Ectodermal cell (in vitro differentiated cells): ENCODE data around the gene DLL1. TPM values are rescaled to one million over a fixed set of nuclear protein-coding genes. Genes with fewer than 3 reads are reported as not detected.
"Not testable (repeated sequence)": the region's sequence is repeated elsewhere in the genome, so short reads cannot be mapped to it uniquely, and the experiment has no call there.

Experiments used
- H3K27ac ChIP-seq: 2 replicates; pipeline ENCODE4 v1.7.0; 2013; ENCODE audit warnings: mild to moderate bottlenecking, low read depth, low read length; ENCODE audit not compliant: insufficient read depth, poor library complexity, severe bottlenecking
- H3K27me3 ChIP-seq: 2 replicates; pipeline ENCODE4 v1.7.0; 2013; ENCODE audit warnings: mild to moderate bottlenecking, low read length; ENCODE audit not compliant: insufficient read depth, control insufficient read depth, poor library complexity, severe bottlenecking
- H3K36me3 ChIP-seq: one replicate; pipeline ENCODE4 v1.7.0; 2013; ENCODE audit warnings: low read length; ENCODE audit not compliant: control insufficient read depth, insufficient read depth
- H3K4me1 ChIP-seq: one replicate; pipeline ENCODE4 v1.7.0; 2013; ENCODE audit warnings: low read length; ENCODE audit not compliant: control insufficient read depth, insufficient read depth
- H3K4me3 ChIP-seq: 2 replicates; pipeline ENCODE4 v1.7.0; 2013; ENCODE audit warnings: low read depth, low read length, control low read depth; ENCODE audit not compliant: insufficient read depth
- H3K9me3 ChIP-seq: 2 replicates; pipeline ENCODE4 v1.7.0; 2013; ENCODE audit warnings: mild to moderate bottlenecking, low read length, moderate library complexity; ENCODE audit not compliant: control insufficient read depth
- WGBS, 2 experiments: methylation state at CpG; one replicate each; pipeline ENCODE4 v1.1.7; 2013; ENCODE audit warnings: missing lambda C conversion rate in 2 of 2; 5-methylcytosine and 5-hydroxymethylcytosine counted together
- polyA plus RNA-seq, 4 experiments: library from polyadenylated mRNA; stranded (reverse); fragments of 50-300 nt; gene quantifications; one replicate each; pipeline ENCODE4 v1.2.3, GENCODE V29; 2013

Gene DLL1, protein sequence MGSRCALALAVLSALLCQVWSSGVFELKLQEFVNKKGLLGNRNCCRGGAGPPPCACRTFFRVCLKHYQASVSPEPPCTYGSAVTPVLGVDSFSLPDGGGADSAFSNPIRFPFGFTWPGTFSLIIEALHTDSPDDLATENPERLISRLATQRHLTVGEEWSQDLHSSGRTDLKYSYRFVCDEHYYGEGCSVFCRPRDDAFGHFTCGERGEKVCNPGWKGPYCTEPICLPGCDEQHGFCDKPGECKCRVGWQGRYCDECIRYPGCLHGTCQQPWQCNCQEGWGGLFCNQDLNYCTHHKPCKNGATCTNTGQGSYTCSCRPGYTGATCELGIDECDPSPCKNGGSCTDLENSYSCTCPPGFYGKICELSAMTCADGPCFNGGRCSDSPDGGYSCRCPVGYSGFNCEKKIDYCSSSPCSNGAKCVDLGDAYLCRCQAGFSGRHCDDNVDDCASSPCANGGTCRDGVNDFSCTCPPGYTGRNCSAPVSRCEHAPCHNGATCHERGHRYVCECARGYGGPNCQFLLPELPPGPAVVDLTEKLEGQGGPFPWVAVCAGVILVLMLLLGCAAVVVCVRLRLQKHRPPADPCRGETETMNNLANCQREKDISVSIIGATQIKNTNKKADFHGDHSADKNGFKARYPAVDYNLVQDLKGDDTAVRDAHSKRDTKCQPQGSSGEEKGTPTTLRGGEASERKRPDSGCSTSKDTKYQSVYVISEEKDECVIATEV
- polyA plus RNA-seq (2013, experiment 1 of 4), result 44.1 TPM
- 61.6 TPM for polyA plus RNA-seq (2013, experiment 2 of 4)
- 59.0 TPM for polyA plus RNA-seq (2013, experiment 3 of 4)
- 67.6 TPM for polyA plus RNA-seq (2013, experiment 4 of 4)

DNA sequence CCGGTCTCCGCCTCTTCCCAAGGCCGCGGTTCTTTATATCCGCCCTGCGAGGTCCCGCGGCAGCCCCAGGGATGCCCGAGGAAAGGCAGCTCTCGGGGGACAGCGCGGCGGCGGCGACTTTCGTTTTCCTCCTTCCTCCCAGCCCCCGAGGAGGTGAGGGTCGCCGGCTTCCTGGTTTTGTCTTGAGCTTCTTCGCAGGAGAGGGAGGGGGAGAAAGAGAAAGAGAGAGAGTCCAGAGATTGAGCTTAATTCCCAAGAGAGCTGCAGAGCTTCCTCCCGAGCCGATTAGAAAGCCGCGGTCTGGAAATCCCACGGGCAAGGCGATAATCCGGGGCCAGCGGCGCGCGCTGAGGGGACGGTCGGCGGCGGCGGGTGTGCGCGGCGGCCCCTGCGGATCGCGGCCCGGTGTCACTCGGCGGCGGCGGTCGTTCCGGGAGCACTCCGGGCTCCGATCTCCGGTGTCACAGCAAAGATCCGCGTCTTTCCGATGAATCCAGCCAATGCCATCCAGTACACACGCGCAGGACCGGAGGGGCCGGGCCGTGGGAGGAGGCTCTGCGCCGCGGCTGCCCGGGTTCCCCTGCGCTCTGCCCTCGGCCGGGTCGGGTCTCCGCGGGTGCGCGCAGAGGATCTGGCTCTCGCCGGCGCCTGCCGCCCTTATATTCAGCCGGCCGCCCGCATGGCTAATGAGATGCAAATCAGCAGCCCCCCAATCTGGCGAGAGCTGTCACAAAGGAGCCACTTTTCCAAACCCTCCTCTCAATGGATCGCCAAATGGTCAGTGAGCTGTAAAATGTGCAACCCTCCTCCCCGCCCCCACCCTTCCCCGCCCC lies at the start of gene DLL1:
Gene DLL1, minus strand, starts transcription at position 783 of the 833 bp plus-strand sequence. CDS start 939 bp downstream, outside the sequence.
- Histone ChIP-seq H3K4me3 (peak within 1 kb of the TSS; percentile 65), H3K4me1 (peaks cover 60% of the 10 kb centered on the region), H3K27ac (peak within 1 kb of the TSS; percentile 82), H3K36me3 (peaks cover 22% of the 10 kb centered on the region), H3K27me3 (peaks cover 97% of the 10 kb centered on the region), H3K9me3 (no peaks in the 10 kb centered on the region)
- WGBS, 2 experiments, result 0% methylated on average over 80 to 81 of the region's 83 CpGs

DNA sequence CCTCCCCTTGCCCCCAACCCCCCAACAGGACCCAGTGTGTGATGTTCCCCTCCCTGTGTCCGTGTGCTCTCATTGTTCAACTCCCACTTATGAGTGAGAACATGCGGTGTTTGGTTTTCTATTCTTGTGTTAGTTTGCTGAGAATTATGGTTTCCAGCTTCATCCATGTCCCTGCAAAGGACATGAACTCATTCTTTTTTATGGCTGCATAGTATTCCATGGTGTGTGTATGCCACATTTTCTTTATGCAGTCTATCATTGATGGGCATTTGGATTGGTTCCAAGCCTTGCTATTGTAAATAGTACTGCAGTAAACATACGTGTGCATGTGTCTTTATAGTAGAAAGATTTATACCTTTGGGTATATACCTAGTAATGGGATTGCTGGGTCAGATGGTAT lies 44.3 kb upstream of the DLL1 start:
- not testable (repeated sequence) for H3K27me3 ChIP-seq, H3K27ac ChIP-seq, H3K9me3 ChIP-seq, H3K4me3 ChIP-seq, H3K4me1 ChIP-seq
- WGBS, 2 experiments, result 94 to 100% methylated on average over 1 to 3 of the region's 3 CpGs
- H3K36me3 ChIP-seq, result peaks cover 14% of the 10 kb centered on the region

DNA sequence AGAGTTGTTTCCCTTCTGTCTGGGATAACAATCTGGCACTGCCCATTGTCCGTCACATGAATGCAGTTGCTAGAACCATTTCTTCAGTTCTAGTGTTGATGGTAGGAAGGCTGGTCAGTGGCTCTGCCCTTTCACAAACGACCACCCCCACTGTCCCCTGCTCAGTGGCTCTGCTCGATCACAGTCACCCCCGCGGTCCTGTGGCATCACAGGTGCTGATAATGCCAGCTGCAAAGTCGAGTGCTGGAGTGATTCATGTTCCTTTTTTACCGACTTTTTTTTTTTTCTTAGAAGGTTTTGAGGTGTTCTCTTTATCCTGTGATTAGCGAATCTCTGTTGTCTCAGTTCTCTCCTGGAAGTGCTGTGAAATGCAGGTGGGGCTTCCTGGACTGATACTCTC lies 38.4 kb upstream of the DLL1 start:
- Histone ChIP-seq H3K27ac (no peak overlapping the region), H3K36me3 (peaks cover 19% of the 10 kb centered on the region), H3K27me3 (no peaks in the 10 kb centered on the region), H3K4me1 (no peaks in the 10 kb centered on the region), H3K9me3 (no peaks in the 10 kb centered on the region), H3K4me3 (no peak overlapping the region)
- 93 to 95% methylated on average over 8 of the region's 8 CpGs for WGBS, 2 experiments

DNA sequence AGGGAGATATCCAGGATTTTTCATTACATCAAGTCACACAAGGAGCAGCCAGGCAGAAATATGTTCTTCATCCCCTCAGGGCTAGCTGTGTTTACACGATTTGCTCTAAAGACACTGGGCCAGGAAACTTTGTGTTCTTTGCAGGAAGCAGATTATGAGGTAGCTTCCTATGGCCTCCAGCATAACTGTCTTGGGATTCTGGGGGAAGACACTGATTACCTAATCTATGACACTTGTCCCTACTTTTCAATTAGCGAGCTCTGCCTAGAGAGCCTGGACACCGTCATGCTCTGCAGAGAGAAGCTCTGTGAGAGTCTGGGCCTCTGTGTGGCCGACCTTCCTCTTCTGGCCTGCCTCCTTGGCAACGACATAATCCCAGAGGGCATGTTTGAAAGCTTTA lies 26.8 kb upstream of the DLL1 start:
- Histone ChIP-seq H3K27ac (no peak overlapping the region), H3K27me3 (no peaks in the 10 kb centered on the region), H3K9me3 (no peaks in the 10 kb centered on the region), H3K4me1 (peaks cover 7% of the 10 kb centered on the region), H3K4me3 (no peak overlapping the region), H3K36me3 (peaks cover 5% of the 10 kb centered on the region)
- WGBS, 2 experiments, result 92 to 98% methylated on average over 5 of the region's 5 CpGs

DNA sequence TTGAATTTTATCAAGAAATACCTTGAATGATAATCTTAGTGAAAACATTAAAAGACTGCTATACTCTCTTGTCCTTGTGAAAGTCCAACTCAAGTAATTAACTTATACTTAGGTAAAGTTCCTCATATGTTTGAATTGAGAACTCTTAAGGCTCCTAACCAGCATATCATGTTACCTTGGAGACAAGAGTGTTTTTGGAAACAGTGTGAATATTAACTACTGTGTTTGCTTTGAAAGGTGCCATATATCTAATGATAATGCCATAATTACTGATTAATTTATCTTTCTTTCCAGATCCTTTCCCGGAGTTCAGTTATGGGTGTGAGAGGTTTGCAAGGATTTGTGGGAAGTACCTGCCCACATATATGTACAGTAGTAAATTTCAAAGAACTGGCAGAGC lies 26.2 kb upstream of the DLL1 start:
- peaks cover 5% of the 10 kb centered on the region for H3K36me3 ChIP-seq
- H3K27me3 ChIP-seq, result no peaks in the 10 kb centered on the region
- H3K4me1 ChIP-seq, result peaks cover 7% of the 10 kb centered on the region
- no peaks in the 10 kb centered on the region for H3K9me3 ChIP-seq
- WGBS, 2 experiments, result 86% methylated on average over 1 of the region's 1 CpG; no CpG with 5 or more reads in 1 of the 2 experiments
- H3K4me3 ChIP-seq, result no peak overlapping the region
- no peak overlapping the region for H3K27ac ChIP-seq

DNA sequence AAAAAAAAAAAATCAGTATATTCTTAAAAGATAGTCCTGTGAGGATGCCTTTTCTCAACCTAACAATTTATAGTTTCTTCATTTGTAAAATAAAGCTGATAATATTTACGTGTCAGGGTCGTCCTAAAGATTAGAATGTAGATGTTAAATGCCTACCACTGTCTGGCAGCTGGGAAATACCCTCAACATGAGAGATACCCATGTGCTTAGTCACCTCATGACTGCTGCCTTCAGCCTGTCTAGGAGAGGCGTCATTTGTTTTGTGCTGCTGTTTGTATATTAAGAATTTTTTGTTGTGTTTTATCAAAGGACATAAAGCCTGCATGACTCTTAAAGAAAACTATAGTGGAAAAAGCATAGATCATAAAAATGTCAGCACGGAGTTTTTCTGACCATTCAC lies 25.2 kb upstream of the DLL1 start:
- Histone ChIP-seq H3K27me3 (no peaks in the 10 kb centered on the region), H3K27ac (no peak overlapping the region), H3K36me3 (peaks cover 5% of the 10 kb centered on the region), H3K4me1 (peaks cover 7% of the 10 kb centered on the region), H3K9me3 (no peaks in the 10 kb centered on the region), H3K4me3 (no peak overlapping the region)
- WGBS, 2 experiments, result 93 to 94% methylated on average over 4 of the region's 4 CpGs

DNA sequence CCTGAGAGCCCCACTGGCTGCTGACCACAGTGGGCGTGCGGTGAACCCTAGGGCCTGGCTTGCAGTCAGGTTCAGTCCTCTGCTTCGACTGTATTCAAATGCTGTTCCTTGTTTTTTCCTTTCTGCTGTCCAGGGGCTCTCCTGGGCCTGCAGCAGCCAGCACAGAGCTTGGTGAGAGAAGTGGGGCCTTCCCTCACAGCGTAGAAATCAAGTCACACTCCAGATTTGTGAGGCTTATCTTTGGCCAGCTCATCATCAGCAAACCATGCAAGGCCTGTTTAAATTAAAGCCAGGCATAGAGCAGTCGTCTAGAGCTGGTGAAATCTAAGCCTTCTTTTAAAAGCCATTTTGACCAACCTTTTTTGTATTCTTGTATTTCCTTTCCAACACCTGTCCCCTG lies 24.1 kb upstream of the DLL1 start:
- Histone ChIP-seq H3K36me3 (peaks cover 5% of the 10 kb centered on the region), H3K27ac (no peak overlapping the region), H3K9me3 (no peaks in the 10 kb centered on the region), H3K4me3 (no peak overlapping the region), H3K4me1 (peaks cover 7% of the 10 kb centered on the region), H3K27me3 (no peaks in the 10 kb centered on the region)
- 88 to 92% methylated on average over 5 of the region's 5 CpGs for WGBS, 2 experiments

DNA sequence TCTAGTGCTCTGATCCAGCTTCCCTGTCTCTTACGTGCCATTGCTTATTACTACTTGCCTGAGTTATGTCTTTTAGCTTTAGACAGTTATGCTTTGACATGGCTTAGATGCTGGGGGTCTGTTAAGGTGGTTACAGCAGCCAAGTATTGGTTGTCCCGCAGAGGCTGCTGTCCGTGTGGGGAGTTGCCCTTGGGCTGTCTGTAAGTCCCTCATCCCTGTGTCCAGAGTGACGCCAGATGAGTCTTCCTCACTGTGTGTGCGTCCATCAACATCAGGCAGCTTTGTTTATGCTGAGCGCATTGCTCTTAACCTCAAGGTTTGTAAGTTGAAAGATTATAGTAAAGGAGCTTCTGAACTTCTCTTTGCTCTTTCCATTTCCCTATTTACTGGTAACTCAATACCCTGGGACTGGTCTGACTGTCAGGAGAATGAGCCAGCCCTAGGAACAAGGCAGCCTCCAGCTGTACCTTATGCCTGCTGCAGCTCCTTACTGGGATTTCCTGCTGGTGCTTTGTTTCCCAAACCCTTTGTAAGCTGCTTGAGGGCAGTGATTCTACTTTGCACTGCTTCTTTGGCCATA lies 22.9 kb upstream of the DLL1 start:
- Histone ChIP-seq H3K27ac (no peak overlapping the region), H3K36me3 (peaks cover 4% of the 10 kb centered on the region), H3K9me3 (no peaks in the 10 kb centered on the region), H3K4me1 (peaks cover 13% of the 10 kb centered on the region), H3K4me3 (no peak overlapping the region), H3K27me3 (no peaks in the 10 kb centered on the region)
- WGBS, 2 experiments, result 59 to 78% methylated on average over 6 of the region's 6 CpGs

DNA sequence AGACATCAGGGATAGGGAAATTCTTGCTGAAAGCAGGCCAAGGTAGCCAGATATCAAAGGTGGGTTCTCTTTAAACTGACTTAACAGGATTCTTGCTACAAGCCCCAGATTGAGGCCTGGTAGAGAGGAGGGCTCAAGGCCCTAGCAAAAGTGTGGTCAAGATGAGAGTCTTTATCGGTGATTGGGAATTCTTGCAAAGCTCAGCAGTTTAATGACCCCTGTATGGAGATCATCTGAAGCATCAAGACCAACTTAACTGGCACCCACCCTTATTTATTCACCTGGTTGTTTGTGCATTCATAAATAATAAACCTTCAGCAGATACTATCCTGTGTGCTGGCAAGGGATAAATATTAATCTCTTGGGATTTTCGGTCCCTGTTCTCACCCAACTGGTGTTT lies 22.0 kb upstream of the DLL1 start:
- H3K36me3 ChIP-seq, result no peaks in the 10 kb centered on the region
- no peak overlapping the region for H3K4me3 ChIP-seq
- H3K4me1 ChIP-seq, result peaks cover 20% of the 10 kb centered on the region
- H3K9me3 ChIP-seq, result no peaks in the 10 kb centered on the region
- H3K27ac ChIP-seq, result no peak overlapping the region
- no peaks in the 10 kb centered on the region for H3K27me3 ChIP-seq
- 91 to 94% methylated on average over 1 to 2 of the region's 2 CpGs for WGBS, 2 experiments
